HepG2 (cell line): ENCODE measurements around the gene RHBG.

Source experiments
- CTCF ChIP-seq: sonication (generic); formaldehyde crosslinking; IDR thresholded peaks from 2 replicates; pipeline ENCODE4 v1.5.0; 2020; ENCODE audit warnings: mild to moderate bottlenecking, missing genetic modification reagents, moderate library complexity
- FOXJ3 ChIP-seq: sonication (generic); formaldehyde crosslinking; IDR thresholded peaks from 2 replicates; pipeline ENCODE4 v1.4.0; 2020; ENCODE audit warnings: missing genetic modification reagents, mild to moderate bottlenecking, borderline replicate concordance
- MAFF ChIP-seq: IDR thresholded peaks from 2 replicates; pipeline ENCODE4 v1.6.1; 2011; ENCODE audit warnings: low read depth, low read length, improper control_type of control experiment
- NFE2L2 ChIP-seq: fragments of 150-350 bp; IDR thresholded peaks from 2 replicates; pipeline ENCODE4 v1.6.1; 2014; ENCODE audit warnings: low read length
- SAFB2 ChIP-seq: sonication (generic); formaldehyde crosslinking; IDR thresholded peaks from 2 replicates; pipeline ENCODE4 v1.5.1; 2020; ENCODE audit warnings: missing genetic modification reagents, low read depth, mild to moderate bottlenecking, borderline replicate concordance
- TAF1 ChIP-seq: sonication (generic); formaldehyde crosslinking; IDR thresholded peaks from 2 replicates; pipeline ENCODE4 v1.4.0; 2020; ENCODE audit warnings: missing genetic modification reagents
- ZNF20 ChIP-seq: sonication (generic); formaldehyde crosslinking; IDR thresholded peaks from 2 replicates; pipeline ENCODE4 v1.4.0; 2020; ENCODE audit warnings: mild to moderate bottlenecking, moderate library complexity, missing genetic modification reagents
- ZNF274 ChIP-seq: sonication (generic); formaldehyde crosslinking; IDR thresholded peaks from 2 replicates; pipeline ENCODE4 v1.5.1; 2020; ENCODE audit warnings: mild to moderate bottlenecking, missing genetic modification reagents
- ZNF512B ChIP-seq: sonication (generic); formaldehyde crosslinking; IDR thresholded peaks from 2 replicates; pipeline ENCODE4 v1.5.1; 2020; ENCODE audit warnings: missing genetic modification reagents, mild to moderate bottlenecking, borderline replicate concordance
- TF ChIP-seq, protein P1 (sequence below): IDR thresholded peaks from 2 replicates; pipeline ENCODE4 v1.6.1; 2016

DNA sequence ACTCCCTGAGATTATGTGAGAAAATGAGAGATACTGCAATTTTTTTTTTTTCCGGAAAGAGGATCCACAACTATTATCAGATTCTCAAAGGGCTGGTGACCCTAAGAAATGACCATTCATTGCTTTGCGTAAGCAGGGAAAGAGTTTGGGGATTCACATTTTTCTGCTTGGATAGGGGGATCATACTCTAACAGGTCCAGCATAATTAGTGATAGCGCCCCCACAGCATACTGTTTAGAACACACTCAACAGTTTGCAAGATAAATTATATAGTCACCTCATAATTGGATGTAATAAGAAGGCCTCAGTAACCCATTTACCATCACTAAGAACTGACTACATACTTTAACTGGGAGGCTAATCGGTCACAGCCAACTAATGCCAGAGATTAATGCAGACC, 32.8 kb upstream of the RHBG start:
- TF ChIP-seq, protein P1, sequence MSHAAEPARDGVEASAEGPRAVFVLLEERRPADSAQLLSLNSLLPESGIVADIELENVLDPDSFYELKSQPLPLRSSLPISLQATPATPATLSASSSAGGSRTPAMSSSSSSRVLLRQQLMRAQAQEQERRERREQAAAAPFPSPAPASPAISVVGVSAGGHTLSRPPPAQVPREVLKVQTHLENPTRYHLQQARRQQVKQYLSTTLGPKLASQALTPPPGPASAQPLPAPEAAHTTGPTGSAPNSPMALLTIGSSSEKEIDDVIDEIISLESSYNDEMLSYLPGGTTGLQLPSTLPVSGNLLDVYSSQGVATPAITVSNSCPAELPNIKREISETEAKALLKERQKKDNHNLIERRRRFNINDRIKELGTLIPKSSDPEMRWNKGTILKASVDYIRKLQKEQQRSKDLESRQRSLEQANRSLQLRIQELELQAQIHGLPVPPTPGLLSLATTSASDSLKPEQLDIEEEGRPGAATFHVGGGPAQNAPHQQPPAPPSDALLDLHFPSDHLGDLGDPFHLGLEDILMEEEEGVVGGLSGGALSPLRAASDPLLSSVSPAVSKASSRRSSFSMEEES = no peak
- TF ChIP-seq NFE2L2 (no peak), ZNF20 (CRISPR knock-in tag) (no peak), SAFB2 (no peak), TAF1 (CRISPR knock-in tag) (no peak), FOXJ3 (CRISPR knock-in tag) (no peak), ZNF512B (CRISPR knock-in tag) (no peak), MAFF (no peak), CTCF (CRISPR knock-in tag) (peak; percentile 45), ZNF274 (CRISPR knock-in tag) (no peak)
